K562 (cell line): Measurements from ENCODE around the gene ASB15. TPM values are rescaled to one million over a fixed set of nuclear protein-coding genes. Genes with fewer than 3 reads are reported as not detected.

Experiments
- AFF1 ChIP-seq, 2 experiments: fragments of 450-650 bp; IDR thresholded peaks; 2 replicates each; pipeline ENCODE4 v1.6.1; 2018; ENCODE audit warnings: mild to moderate bottlenecking in 2 of 2, low read depth in 1 of 2; ENCODE audit not compliant: partially characterized antibody in 2 of 2
- DIDO1 ChIP-seq: fragments of 450-650 bp; IDR thresholded peaks from 2 replicates; pipeline ENCODE4 v1.6.1; 2016; ENCODE audit warnings: low read depth, missing biosample characterization, missing genetic modification characterization
- DNMT1 ChIP-seq: fragments of 450-650 bp; IDR thresholded peaks from 2 replicates; pipeline ENCODE4 v1.6.1; 2016; ENCODE audit warnings: antibody characterized with exemption, mild to moderate bottlenecking
- GATAD2A ChIP-seq: fragments of 450-650 bp; IDR thresholded peaks from 2 replicates; pipeline ENCODE4 v1.6.1; 2017
- HDGF ChIP-seq: fragments of 450-650 bp; IDR thresholded peaks from 2 replicates; pipeline ENCODE4 v1.6.1; 2016
- HES1 ChIP-seq: fragments of 450-650 bp; IDR thresholded peaks from 2 replicates; pipeline ENCODE4 v1.6.1; 2016; ENCODE audit warnings: low read depth, mild to moderate bottlenecking, moderate library complexity
- HOXB6 ChIP-seq: fragments of 250-450 bp; sonication (Bioruptor Pico); IDR thresholded peaks from 2 replicates; pipeline ENCODE4 v1.5.1; 2022; ENCODE audit warnings: mild to moderate bottlenecking, borderline replicate concordance
- MAX ChIP-seq: sonication (generic); formaldehyde crosslinking; IDR thresholded peaks from 2 replicates; pipeline ENCODE4 v1.9.0; 2022; ENCODE audit warnings: mild to moderate bottlenecking, missing genetic modification reagents
- NKRF ChIP-seq: fragments of 450-650 bp; IDR thresholded peaks from 2 replicates; pipeline ENCODE4 v1.6.1; 2016; ENCODE audit warnings: borderline replicate concordance
- NR4A1 ChIP-seq, 2 experiments: fragments of 250-450 bp in 1 of 2; fragments of 450-650 bp in 1 of 2; sonication (Bioruptor Pico) in 1 of 2; IDR thresholded peaks; 2 replicates each; pipeline versions ENCODE4 v1.4.0 to v1.6.1; 2016 to 2020; ENCODE audit warnings: mild to moderate bottlenecking in 2 of 2, missing compliant biosample characterization in 1 of 2, missing genetic modification characterization in 1 of 2, moderate library complexity in 1 of 2
- SAP30 ChIP-seq: fragments of 200-600 bp; sonication (generic); IDR thresholded peaks from 2 replicates; pipeline ENCODE4 v1.6.1; 2012; ENCODE audit warnings: borderline replicate concordance, low read depth, mild to moderate bottlenecking, moderate library complexity, low read length, control low read depth, inconsistent platforms; ENCODE audit not compliant: insufficient read depth, poor library complexity, severe bottlenecking
- TGIF2 ChIP-seq: sonication (generic); formaldehyde crosslinking; IDR thresholded peaks from 2 replicates; pipeline ENCODE4 v1.8.1; 2022; ENCODE audit warnings: mild to moderate bottlenecking, missing genetic modification reagents, moderate library complexity
- YY1 ChIP-seq, 3 experiments: IDR thresholded peaks; 2 replicates each; pipeline ENCODE4 v1.6.1; 2011; ENCODE audit warnings: low read length in 2 of 3, mild to moderate bottlenecking in 2 of 3, moderate library complexity in 2 of 3, borderline replicate concordance in 1 of 3, control low read depth in 1 of 3, low read depth in 1 of 3; ENCODE audit not compliant: insufficient read depth in 3 of 3, insufficient replicate concordance in 2 of 3, control insufficient read depth in 1 of 3, insufficient read length in 1 of 3; ENCODE audit errors: extremely low read depth in 1 of 3
- ZBTB9 ChIP-seq: fragments of 450-650 bp; formaldehyde crosslinking; IDR thresholded peaks from 2 replicates; pipeline ENCODE4 v1.4.0; 2020; ENCODE audit warnings: mild to moderate bottlenecking, moderate library complexity
- ZFP1 ChIP-seq: fragments of 450-650 bp; formaldehyde crosslinking; IDR thresholded peaks from 2 replicates; pipeline ENCODE4 v1.4.0; 2020; ENCODE audit warnings: mild to moderate bottlenecking, mixed read lengths
- ZNF239 ChIP-seq: fragments of 250-450 bp; sonication (Bioruptor Pico); IDR thresholded peaks from 2 replicates; pipeline ENCODE4 v1.4.0; 2020; ENCODE audit warnings: mild to moderate bottlenecking
- ZNF512 ChIP-seq: IDR thresholded peaks from 2 replicates; pipeline ENCODE4 v1.6.1; 2016; ENCODE audit warnings: missing genetic modification characterization, missing compliant biosample characterization
- polyA plus RNA-seq, 8 experiments: library from polyadenylated mRNA; depleted of rRNA in 4 of 8; stranded (reverse) in 5 of 8; unstranded in 3 of 8; fragments of >200 nt; fragmentation: Nextera tagmentation in 2 of 8; fragmentation: Illumina TruSeq in 1 of 8; extraction: Ambion mirVana in 2 of 8; extraction: Trizol in 1 of 8; gene quantifications; 2 replicates each; pipeline versions ENCODE4 v1.2.1 to v1.2.3, GENCODE V29; 2011 to 2014; ENCODE audit warnings: inconsistent platforms in 1 of 8, missing spikeins in 1 of 8
- total RNA-seq, 7 experiments: library from RNA; depleted of rRNA in 6 of 7; stranded (reverse); fragments of >200 nt in 6 of 7; fragmentation: Illumina TruSeq in 2 of 7; extraction: Trizol in 2 of 7; gene quantifications; 2 replicates each; pipeline versions ENCODE4 v1.2.1 to v1.2.3, GENCODE V29; 2011 to 2021; ENCODE audit warnings: low replicate concordance in 1 of 7

The ASB15 gene
- total and polyA plus RNA-seq, 9 of the 15 experiments (the other 6 are each of a cell fraction or from before 2014, with no cell fraction given) = 0.03 to 0.14 (median 0.04) TPM; not detected in 3

GRCh38 chr7:123557016-123557397 is 44.6 kb upstream of the ASB15 start (continued):
- TF ChIP-seq HOXB6 (no peak), ZBTB9 (no peak; the same call in 1 of the 2 replicates), DIDO1 (tag) (no peak), ZNF239 (CRISPR knock-in tag) (no peak), ZNF512 (tag) (peak; percentile 60; the same call in 1 of the 2 replicates), MAX (CRISPR knock-in tag) (no peak), TGIF2 (CRISPR knock-in tag) (no peak), AFF1 (IDR thresholded peaks at IDR 0.05; ENCODE audit: low read depth in 1 of 2, partially characterized antibody in 2 of 2) (peak in 1 of 2 experiments; percentile 14), NR4A1 (CRISPR knock-in tag; IDR thresholded peaks at IDR 0.05) (no peak), NR4A1 (tag; IDR thresholded peaks at IDR 0.05) (peak; percentile 38; the same call in 1 of the 2 replicates), SAP30 (no peak), DNMT1 (no peak), HDGF (0 out of 2 replicates have a peak, but pooled peaks have one; percentile 18), ZFP1 (CRISPR knock-in tag) (no peak), NKRF (peak; percentile 49; the same call in 1 of the 2 replicates), GATAD2A (no peak), HES1 (no peak), YY1 (IDR thresholded peaks at IDR 0.05; ENCODE audit: borderline replicate concordance in 1 of 3, control insufficient read depth in 1 of 3, extremely low read depth in 1 of 3, insufficient read depth in 3 of 3, insufficient read length in 1 of 3, insufficient replicate concordance in 2 of 3, low read depth in 1 of 3, low read length in 2 of 3) (peak in 1 of 3 experiments; percentile 42)
